LNCAP (cell line): ENCODE measurements around the gene PTPRN2.

Experiments
- TF ChIP-seq, protein P1 (sequence below): fragments of 450-650 bp; IDR thresholded peaks from 2 replicates; pipeline ENCODE4 v1.5.1; 2017; ENCODE audit warnings: mild to moderate bottlenecking

The PTPRN2 gene

GRCh38 chr7:158310924-158311666 is 276.5 kb downstream of the PTPRN2 start:
- TF ChIP-seq, protein P1, sequence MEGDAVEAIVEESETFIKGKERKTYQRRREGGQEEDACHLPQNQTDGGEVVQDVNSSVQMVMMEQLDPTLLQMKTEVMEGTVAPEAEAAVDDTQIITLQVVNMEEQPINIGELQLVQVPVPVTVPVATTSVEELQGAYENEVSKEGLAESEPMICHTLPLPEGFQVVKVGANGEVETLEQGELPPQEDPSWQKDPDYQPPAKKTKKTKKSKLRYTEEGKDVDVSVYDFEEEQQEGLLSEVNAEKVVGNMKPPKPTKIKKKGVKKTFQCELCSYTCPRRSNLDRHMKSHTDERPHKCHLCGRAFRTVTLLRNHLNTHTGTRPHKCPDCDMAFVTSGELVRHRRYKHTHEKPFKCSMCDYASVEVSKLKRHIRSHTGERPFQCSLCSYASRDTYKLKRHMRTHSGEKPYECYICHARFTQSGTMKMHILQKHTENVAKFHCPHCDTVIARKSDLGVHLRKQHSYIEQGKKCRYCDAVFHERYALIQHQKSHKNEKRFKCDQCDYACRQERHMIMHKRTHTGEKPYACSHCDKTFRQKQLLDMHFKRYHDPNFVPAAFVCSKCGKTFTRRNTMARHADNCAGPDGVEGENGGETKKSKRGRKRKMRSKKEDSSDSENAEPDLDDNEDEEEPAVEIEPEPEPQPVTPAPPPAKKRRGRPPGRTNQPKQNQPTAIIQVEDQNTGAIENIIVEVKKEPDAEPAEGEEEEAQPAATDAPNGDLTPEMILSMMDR = no peak

- TF ChIP-seq, protein P1 = no peak
Measured at GRCh38 chr7:158309868-158310763, 277.5 kb downstream of the PTPRN2 start.

DNA sequence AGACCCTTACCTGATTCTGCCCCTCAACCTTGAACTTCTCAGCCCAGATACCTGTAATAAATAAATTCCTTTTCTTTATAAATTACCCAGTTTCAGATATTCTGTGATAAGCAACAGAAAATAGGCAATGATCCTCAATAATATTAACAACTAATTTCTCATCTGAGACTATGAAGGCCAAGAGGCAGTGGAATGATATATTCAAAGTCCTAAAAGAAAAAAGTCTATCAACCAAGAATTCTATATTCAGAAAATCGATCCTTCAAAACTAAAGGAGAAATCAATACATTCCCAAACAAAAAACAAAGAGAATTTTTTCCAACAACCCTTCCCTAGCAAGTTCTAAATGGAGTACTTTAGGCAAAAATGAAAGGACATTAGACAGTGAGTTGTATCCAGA is 279.6 kb downstream of the PTPRN2 start:
- TF ChIP-seq, protein P1 = no peak

DNA sequence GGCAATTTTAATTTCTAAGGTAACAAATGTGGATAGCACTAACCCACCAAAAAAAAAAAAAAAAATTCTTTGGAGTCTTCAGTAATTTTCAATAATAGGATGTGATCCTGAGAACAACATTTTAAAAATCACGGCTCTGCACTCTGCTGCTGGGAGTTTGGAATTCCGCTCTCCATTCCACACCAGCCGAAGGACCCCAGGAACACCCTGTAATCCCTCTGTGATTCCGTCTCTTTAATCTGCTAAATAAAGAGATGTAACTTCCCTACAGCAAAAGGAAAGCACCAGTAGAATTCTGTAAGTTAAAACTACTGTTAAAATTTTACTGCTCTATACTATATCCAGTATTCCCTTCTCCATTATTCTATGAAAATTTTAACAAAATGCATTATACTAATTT is 284.5 kb downstream of the PTPRN2 start:
- TF ChIP-seq, protein P1 = no peak

DNA sequence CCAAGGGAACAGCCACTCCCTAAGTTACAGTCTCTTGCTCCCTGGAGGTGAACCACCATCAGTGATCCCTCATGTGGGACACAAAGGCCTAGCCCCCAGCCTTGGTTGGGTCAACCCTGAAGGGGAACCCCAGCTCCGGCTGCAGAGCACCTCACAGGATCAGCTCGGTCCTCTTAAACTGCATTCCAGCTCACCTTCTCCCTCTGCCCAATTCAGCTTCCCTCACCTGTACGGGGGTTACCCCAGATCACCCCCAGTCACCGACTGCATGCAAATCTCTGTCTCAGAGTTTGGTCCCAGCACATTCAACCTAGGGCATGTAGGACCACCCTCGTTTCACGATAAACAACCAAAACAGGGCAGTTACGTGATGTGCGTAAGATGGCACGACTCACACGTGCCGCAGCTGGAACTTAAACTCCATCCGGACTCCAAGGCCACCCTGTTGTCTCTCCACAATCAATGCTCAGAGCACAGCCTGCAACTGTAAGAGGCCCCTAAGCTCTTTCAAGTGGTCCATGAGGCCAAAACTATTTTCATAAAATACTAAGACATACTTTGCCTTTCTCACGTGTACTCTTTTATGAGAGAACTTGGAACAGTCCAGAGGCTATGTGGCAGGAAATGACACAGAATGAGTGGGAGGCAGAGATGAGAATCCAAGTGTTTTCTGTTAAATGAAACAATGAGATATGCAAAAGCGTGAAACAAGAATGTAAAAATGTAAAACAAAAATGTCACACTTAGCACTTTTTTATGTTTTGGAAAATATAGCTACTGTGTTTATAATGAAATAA is 285.2 kb downstream of the PTPRN2 start:
- TF ChIP-seq, protein P1 = no peak

DNA sequence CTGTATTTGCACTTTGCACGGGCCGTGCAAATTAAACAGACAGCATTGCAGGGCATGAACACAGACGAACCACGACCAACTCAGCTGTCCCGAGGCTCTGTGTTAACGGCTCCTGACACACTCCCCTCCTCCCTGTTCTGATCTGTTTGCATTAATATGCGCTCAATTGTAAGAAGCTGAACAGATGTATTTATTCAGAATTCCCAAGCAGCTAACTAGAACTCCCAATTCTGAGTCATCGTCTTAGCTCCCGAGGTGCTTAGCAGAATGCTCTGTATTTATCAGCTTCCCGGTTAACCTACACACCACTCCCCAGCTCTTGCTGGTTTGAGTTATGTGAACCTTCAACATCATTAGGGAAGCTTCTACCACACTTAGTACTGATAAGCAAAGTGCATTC is 286.4 kb downstream of the PTPRN2 start:
- TF ChIP-seq, protein P1 = no peak

GRCh38 chr7:158300427-158300826 is 287.2 kb downstream of the PTPRN2 start:
- TF ChIP-seq, protein P1 = no peak
